ENCODE data around the gene MRTFB. TPM values are rescaled to one million over a fixed set of nuclear protein-coding genes. Genes with fewer than 3 reads are reported as not detected.
A peak's percentile ranks its signal among the peaks of the same experiment; 100 is the strongest.

The MRTFB gene
- total and polyA plus RNA-seq, 2 of the 13 experiments (the other 11 are each of a cell fraction or from before 2014, with no cell fraction given): 11.4 to 14.0 TPM

GRCh38 chr16:14071576-14072271 is 605 bp downstream of the MRTFB start (continued):
- TF ChIP-seq SNAPC4 (CRISPR knock-in tag; IDR thresholded peaks at IDR 0.05) (no peak), PHF5A (CRISPR knock-in tag; IDR thresholded peaks at IDR 0.05; ENCODE audit: low read depth, unreplicated experiment) (no peak), THAP7 (CRISPR knock-in tag; IDR thresholded peaks at IDR 0.05) (no peak), ZSCAN12 (CRISPR knock-in tag; IDR thresholded peaks at IDR 0.05) (no peak), KLF13 (CRISPR knock-in tag; IDR thresholded peaks at IDR 0.05) (no peak), CEBPG (CRISPR knock-in tag; IDR thresholded peaks at IDR 0.05) (no peak), PLRG1 (conservative IDR thresholded peaks at IDR 0.05) (no peak), PAWR (CRISPR knock-in tag; IDR thresholded peaks at IDR 0.05; ENCODE audit: borderline replicate concordance) (no peak), ONECUT2 (CRISPR knock-in tag; IDR thresholded peaks at IDR 0.05) (no peak), HNRNPLL (IDR thresholded peaks at IDR 0.05; ENCODE audit: low read depth, low read length, poor library complexity, severe bottlenecking) (no peak), FOXM1 (CRISPR knock-in tag; IDR thresholded peaks at IDR 0.05) (no peak), TRIM24 (CRISPR knock-in tag; IDR thresholded peaks at IDR 0.05) (no peak), HOXD1 (CRISPR knock-in tag; IDR thresholded peaks at IDR 0.05) (0 out of 2 replicates have a peak, but pooled peaks have one; percentile 33), ZNF768 (CRISPR knock-in tag; IDR thresholded peaks at IDR 0.05) (peak; percentile 99), AHR (CRISPR knock-in tag; IDR thresholded peaks at IDR 0.05) (peak; percentile 59; the same call in 1 of the 2 replicates), ZNF446 (CRISPR knock-in tag; IDR thresholded peaks at IDR 0.05) (no peak)
- TF ChIP-seq, protein P1, sequence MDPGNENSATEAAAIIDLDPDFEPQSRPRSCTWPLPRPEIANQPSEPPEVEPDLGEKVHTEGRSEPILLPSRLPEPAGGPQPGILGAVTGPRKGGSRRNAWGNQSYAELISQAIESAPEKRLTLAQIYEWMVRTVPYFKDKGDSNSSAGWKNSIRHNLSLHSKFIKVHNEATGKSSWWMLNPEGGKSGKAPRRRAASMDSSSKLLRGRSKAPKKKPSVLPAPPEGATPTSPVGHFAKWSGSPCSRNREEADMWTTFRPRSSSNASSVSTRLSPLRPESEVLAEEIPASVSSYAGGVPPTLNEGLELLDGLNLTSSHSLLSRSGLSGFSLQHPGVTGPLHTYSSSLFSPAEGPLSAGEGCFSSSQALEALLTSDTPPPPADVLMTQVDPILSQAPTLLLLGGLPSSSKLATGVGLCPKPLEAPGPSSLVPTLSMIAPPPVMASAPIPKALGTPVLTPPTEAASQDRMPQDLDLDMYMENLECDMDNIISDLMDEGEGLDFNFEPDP (CRISPR knock-in tag; conservative IDR thresholded peaks at IDR 0.05): no peak
- TF ChIP-seq, protein P2, sequence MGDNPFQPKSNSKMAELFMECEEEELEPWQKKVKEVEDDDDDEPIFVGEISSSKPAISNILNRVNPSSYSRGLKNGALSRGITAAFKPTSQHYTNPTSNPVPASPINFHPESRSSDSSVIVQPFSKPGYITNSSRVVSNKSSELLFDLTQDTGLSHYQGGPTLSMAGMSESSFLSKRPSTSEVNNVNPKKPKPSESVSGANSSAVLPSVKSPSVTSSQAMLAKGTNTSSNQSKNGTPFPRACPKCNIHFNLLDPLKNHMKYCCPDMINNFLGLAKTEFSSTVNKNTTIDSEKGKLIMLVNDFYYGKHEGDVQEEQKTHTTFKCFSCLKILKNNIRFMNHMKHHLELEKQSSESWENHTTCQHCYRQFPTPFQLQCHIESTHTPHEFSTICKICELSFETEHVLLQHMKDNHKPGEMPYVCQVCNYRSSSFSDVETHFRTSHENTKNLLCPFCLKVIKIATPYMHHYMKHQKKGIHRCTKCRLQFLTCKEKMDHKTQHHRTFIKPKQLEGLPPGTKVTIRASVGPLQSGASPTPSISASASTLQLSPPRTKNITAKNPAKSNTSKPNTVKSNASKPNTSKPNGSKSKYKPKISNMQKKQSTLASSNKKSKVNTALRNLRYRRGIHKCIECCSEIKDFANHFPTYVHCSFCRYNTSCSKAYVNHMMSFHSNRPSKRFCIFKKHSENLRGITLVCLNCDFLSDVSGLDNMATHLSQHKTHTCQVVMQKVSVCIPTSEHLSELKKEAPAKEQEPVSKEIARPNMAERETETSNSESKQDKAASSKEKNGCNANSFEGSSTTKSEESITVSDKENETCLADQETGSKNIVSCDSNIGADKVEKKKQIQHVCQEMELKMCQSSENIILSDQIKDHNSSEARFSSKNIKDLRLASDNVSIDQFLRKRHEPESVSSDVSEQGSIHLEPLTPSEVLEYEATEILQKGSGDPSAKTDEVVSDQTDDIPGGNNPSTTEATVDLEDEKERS (CRISPR knock-in tag; IDR thresholded peaks at IDR 0.05): peak; percentile 71; the same call in 1 of the 2 replicates
- TF ChIP-seq, protein P3, sequence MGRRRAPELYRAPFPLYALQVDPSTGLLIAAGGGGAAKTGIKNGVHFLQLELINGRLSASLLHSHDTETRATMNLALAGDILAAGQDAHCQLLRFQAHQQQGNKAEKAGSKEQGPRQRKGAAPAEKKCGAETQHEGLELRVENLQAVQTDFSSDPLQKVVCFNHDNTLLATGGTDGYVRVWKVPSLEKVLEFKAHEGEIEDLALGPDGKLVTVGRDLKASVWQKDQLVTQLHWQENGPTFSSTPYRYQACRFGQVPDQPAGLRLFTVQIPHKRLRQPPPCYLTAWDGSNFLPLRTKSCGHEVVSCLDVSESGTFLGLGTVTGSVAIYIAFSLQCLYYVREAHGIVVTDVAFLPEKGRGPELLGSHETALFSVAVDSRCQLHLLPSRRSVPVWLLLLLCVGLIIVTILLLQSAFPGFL (CRISPR knock-in tag; IDR thresholded peaks at IDR 0.05): no peak

Measured in HepG2 (cell line).